IMR-90 (cell line): ENCODE results near the gene MAPKAPK2. TPM values are rescaled to one million over a fixed set of nuclear protein-coding genes. Genes with fewer than 3 reads are reported as not detected.

Experiments used
- ATAC-seq: fragments of 200-7000 bp; cut with Tn5 transposase; 2 replicates; pipeline ENCODE4 v1.9.1; 2020; ENCODE audit warnings: low read depth, mild to moderate bottlenecking, moderate library complexity
- BruUV-seq: library from RNA; stranded (reverse); fragments of 400-500 nt; replicated peaks from 2 replicates; lab custom pipeline; 2021; lab: Mats Ljungman, UMichigan
- CTCF ChIA-PET: fragments of 300-600 bp; formaldehyde crosslinking; extraction: SDS; loops from one replicate; lab custom pipeline; 2021; ENCODE audit warnings: antibody characterized with exemption; lab: Yijun Ruan, JAX
- POLR2A ChIA-PET: fragments of 300-600 bp; sonication (Branson Sonifier 250); formaldehyde crosslinking; loops from one replicate; lab custom pipeline; 2022; ENCODE audit warnings: antibody characterized with exemption; ENCODE audit not compliant: unreplicated experiment; lab: Charles Lee
- DNase-seq: peaks from one replicate; pipeline ENCODE4 v3.0.0; 2013
- H2AFZ ChIP-seq: replicated peaks from 2 replicates; pipeline ENCODE3; 2013; ENCODE audit warnings: low read length, mild to moderate bottlenecking; ENCODE audit not compliant: poor library complexity
- H2AK5ac ChIP-seq: 2 replicates; pipeline ENCODE4 v1.6.1; 2013; ENCODE audit warnings: low read depth, low read length, inconsistent platforms
- H2AK9ac ChIP-seq: replicated peaks from 2 replicates; pipeline ENCODE3; 2013; ENCODE audit warnings: mild to moderate bottlenecking, low read depth, low read length, moderate library complexity; ENCODE audit not compliant: poor library complexity
- H2BK120ac ChIP-seq: 2 replicates; pipeline ENCODE4 v1.6.1; 2013; ENCODE audit warnings: low read depth, low read length, inconsistent platforms
- H2BK15ac ChIP-seq: 3 replicates; pipeline ENCODE4 v1.6.1; 2013; ENCODE audit warnings: low read depth, low read length, inconsistent platforms
- H2BK20ac ChIP-seq: 2 replicates; pipeline ENCODE4 v1.6.1; 2013; ENCODE audit warnings: low read depth, mild to moderate bottlenecking, inconsistent platforms, low read length, moderate library complexity
- H2BK5ac ChIP-seq: 2 replicates; pipeline ENCODE4 v1.6.1; 2013; ENCODE audit warnings: mild to moderate bottlenecking, low read depth, low read length, inconsistent platforms; ENCODE audit not compliant: poor library complexity, severe bottlenecking
- H3K14ac ChIP-seq: replicated peaks from 2 replicates; pipeline ENCODE4 v1.6.1; 2013; ENCODE audit warnings: low read depth, low read length, inconsistent platforms
- H3K18ac ChIP-seq: 2 replicates; pipeline ENCODE4 v1.6.1; 2013; ENCODE audit warnings: low read depth, low read length, control low read depth
- H3K23ac ChIP-seq: 2 replicates; pipeline ENCODE4 v1.6.1; 2013; ENCODE audit warnings: low read depth, low read length, inconsistent platforms
- H3K27ac ChIP-seq: 2 replicates; pipeline ENCODE4 v1.5.1; 2013; ENCODE audit warnings: mild to moderate bottlenecking, control low read depth, low read length; ENCODE audit not compliant: insufficient read depth
- H3K27me3 ChIP-seq: 2 replicates; pipeline ENCODE4 v1.6.1; 2013; ENCODE audit warnings: low read length; ENCODE audit not compliant: control insufficient read depth, insufficient read depth
- H3K36me3 ChIP-seq: 2 replicates; pipeline ENCODE4 v1.6.1; 2013; ENCODE audit warnings: low read length, mixed read lengths; ENCODE audit not compliant: control insufficient read depth, insufficient read depth
- H3K4ac ChIP-seq: 2 replicates; pipeline ENCODE4 v1.6.1; 2013; ENCODE audit warnings: low read depth, low read length, inconsistent platforms
- H3K4me1 ChIP-seq: 2 replicates; pipeline ENCODE4 v1.6.1; 2013; ENCODE audit warnings: low read length, mixed read lengths; ENCODE audit not compliant: control insufficient read depth, insufficient read depth
- H3K4me2 ChIP-seq: 2 replicates; pipeline ENCODE4 v1.6.1; 2013; ENCODE audit warnings: low read depth, mild to moderate bottlenecking, control low read depth, low read length, moderate library complexity
- H3K4me3 ChIP-seq: 2 replicates; pipeline ENCODE4 v1.5.1; 2013; ENCODE audit warnings: low read depth, mild to moderate bottlenecking, control low read depth, low read length, moderate library complexity; ENCODE audit not compliant: insufficient read depth
- H3K56ac ChIP-seq: 2 replicates; pipeline ENCODE4 v1.6.1; 2013; ENCODE audit warnings: low read length, inconsistent platforms; ENCODE audit not compliant: insufficient read depth; ENCODE audit errors: extremely low read depth
- H3K79me1 ChIP-seq, 2 experiments: 2 replicates each; pipeline ENCODE4 v1.6.1; 2013; ENCODE audit warnings: low read length in 2 of 2, inconsistent platforms in 1 of 2, low read depth in 1 of 2
- H3K9ac ChIP-seq: 2 replicates; pipeline ENCODE4 v1.6.1; 2013; ENCODE audit warnings: low read depth, low read length, control low read depth
- H3K9me1 ChIP-seq: 2 replicates; pipeline ENCODE4 v1.6.1; 2013; ENCODE audit warnings: low read length, inconsistent platforms; ENCODE audit not compliant: insufficient read depth
- H3K9me3 ChIP-seq: 2 replicates; pipeline ENCODE4 v1.6.1; 2013; ENCODE audit warnings: low read length; ENCODE audit not compliant: control insufficient read depth, insufficient read depth
- H4K20me1 ChIP-seq: 2 replicates; pipeline ENCODE4 v1.6.1; 2013; ENCODE audit warnings: low read length, inconsistent platforms; ENCODE audit not compliant: insufficient read depth
- H4K5ac ChIP-seq: 2 replicates; pipeline ENCODE4 v1.6.1; 2013; ENCODE audit warnings: mild to moderate bottlenecking, low read depth, low read length, control low read depth
- H4K8ac ChIP-seq, 2 experiments: 2 replicates each; pipeline ENCODE4 v1.6.1; 2013; ENCODE audit warnings: low read depth in 2 of 2, low read length in 2 of 2, control low read depth in 1 of 2, inconsistent platforms in 1 of 2
- H4K91ac ChIP-seq: 2 replicates; pipeline ENCODE4 v1.6.1; 2013; ENCODE audit warnings: low read depth, low read length, inconsistent platforms; ENCODE audit not compliant: insufficient read depth
- BHLHE40 ChIP-seq: fragments of 150-350 bp; IDR thresholded peaks from 2 replicates; pipeline ENCODE4 v1.6.1; 2016; ENCODE audit warnings: mild to moderate bottlenecking, low read depth, low read length
- CEBPB ChIP-seq: IDR thresholded peaks from 2 replicates; pipeline ENCODE4 v1.6.1; 2012; ENCODE audit warnings: low read depth, low read length, improper control_type of control experiment
- CHD1 ChIP-seq: IDR thresholded peaks from 2 replicates; pipeline ENCODE4 v1.6.1; 2012; ENCODE audit warnings: low read depth, low read length, improper control_type of control experiment
- FOS ChIP-seq: fragments of 150-350 bp; IDR thresholded peaks from 2 replicates; pipeline ENCODE4 v1.6.1; 2016; ENCODE audit warnings: low read depth, low read length
- MAFK ChIP-seq: IDR thresholded peaks from 2 replicates; pipeline ENCODE4 v1.6.1; 2012; ENCODE audit warnings: low read depth, low read length, improper control_type of control experiment
- MAZ ChIP-seq: IDR thresholded peaks from 2 replicates; pipeline ENCODE4 v1.6.1; 2012; ENCODE audit warnings: low read depth, mild to moderate bottlenecking, low read length, improper control_type of control experiment, moderate library complexity, borderline replicate concordance
- MXI1 ChIP-seq: IDR thresholded peaks from 2 replicates; pipeline ENCODE4 v1.6.1; 2012; ENCODE audit warnings: low read depth, mild to moderate bottlenecking, low read length, moderate library complexity, borderline replicate concordance
- NFE2L2 ChIP-seq: fragments of 150-350 bp; IDR thresholded peaks from 2 replicates; pipeline ENCODE4 v1.6.1; 2016; ENCODE audit warnings: low read depth, mild to moderate bottlenecking, low read length
- POLR2A ChIP-seq: IDR thresholded peaks from 2 replicates; pipeline ENCODE4 v1.6.1; 2012; ENCODE audit warnings: mild to moderate bottlenecking, low read depth, low read length
- RAD21 ChIP-seq: IDR thresholded peaks from 2 replicates; pipeline ENCODE4 v1.6.1; 2012; ENCODE audit warnings: low read length, improper control_type of control experiment
- RCOR1 ChIP-seq: IDR thresholded peaks from 2 replicates; pipeline ENCODE4 v1.6.1; 2012; ENCODE audit warnings: mild to moderate bottlenecking, low read length, improper control_type of control experiment; ENCODE audit not compliant: insufficient replicate concordance
- RFX5 ChIP-seq: IDR thresholded peaks from 2 replicates; pipeline ENCODE4 v1.8.0; 2012; ENCODE audit warnings: low read depth, mild to moderate bottlenecking, low read length, moderate library complexity
- SMC3 ChIP-seq: fragments of 150-350 bp; IDR thresholded peaks from 2 replicates; pipeline ENCODE4 v1.6.1; 2016; ENCODE audit warnings: low read depth, mild to moderate bottlenecking, antibody characterized with exemption, low read length, moderate library complexity
- USF2 ChIP-seq: fragments of 150-350 bp; IDR thresholded peaks from 2 replicates; pipeline ENCODE4 v1.6.1; 2017; ENCODE audit warnings: mild to moderate bottlenecking, antibody characterized with exemption, low read length, low read depth
- WGBS, 2 experiments: methylation state at CpG; one replicate each; pipeline versions ENCODE4 v1.1.5 to v1.1.7; 2013; ENCODE audit warnings: missing lambda C conversion rate in 2 of 2; ENCODE audit not compliant: insufficient read length in 1 of 2; ENCODE audit errors: extremely low coverage in 2 of 2; 5-methylcytosine and 5-hydroxymethylcytosine counted together
- dilution Hi-C: fragments of 300-500 bp; cut with HindIII; formaldehyde crosslinking; loops from one replicate; pipeline ENCODE4 v1.14.3; 2018; ENCODE audit warnings: low sequenced_read_pairs; ENCODE audit not compliant: unreplicated experiment
- in situ Hi-C: fragments of 300-500 bp; cut with MboI; formaldehyde crosslinking; loops from 3 replicates; pipeline ENCODE4 v1.14.3; 2019; ENCODE audit warnings: low sequenced_read_pairs, inconsistent platforms, mixed read lengths
- intact Hi-C: fragments of 100-400 bp; cut with micrococcal nuclease; formaldehyde crosslinking; loops from 2 replicates; pipeline ENCODE4 v1.10.0; 2022
- polyA plus RNA-seq, 3 experiments: library from polyadenylated mRNA; depleted of rRNA; stranded (reverse); fragments of >200 nt; gene quantifications; 2 replicates each; pipeline ENCODE4 v1.2.3, GENCODE V29; 2012; ENCODE audit warnings: low replicate concordance in 1 of 3
- total RNA-seq: library from RNA; depleted of rRNA; stranded (reverse); fragments of >200 nt; gene quantifications from 2 replicates; pipeline ENCODE4 v1.2.3, GENCODE V29; 2012
- TF ChIP-seq, protein P1 (sequence below): conservative IDR thresholded peaks from 2 replicates; pipeline ENCODE4 v1.5.1; 2012; ENCODE audit warnings: mild to moderate bottlenecking, low read depth, low read length, improper control_type of control experiment
- TF ChIP-seq, protein P2 (sequence below): fragments of 150-350 bp; IDR thresholded peaks from 2 replicates; pipeline ENCODE4 v1.6.1; 2016; ENCODE audit warnings: low read depth, mild to moderate bottlenecking, low read length, moderate library complexity, borderline replicate concordance

The MAPKAPK2 gene
- total and polyA plus RNA-seq, 2 of the 4 experiments (the other 2 are of a cell fraction) = 56.5 to 66.4 TPM

- no peaks in the 10 kb centered on the region for H3K9me1 ChIP-seq
Observed at GRCh38 chr1:206774093-206774492, 89.4 kb downstream of the MAPKAPK2 start.

More at GRCh38 chr1:206774093-206774492, 89.4 kb downstream of the MAPKAPK2 start:
- POLR2A ChIA-PET = no interaction called here
- Histone ChIP-seq H4K91ac (no peak overlapping the region), H3K4me2 (no peak overlapping the region), H3K9me3 (no peaks in the 10 kb centered on the region), H2BK15ac (no peak overlapping the region), H3K56ac (no peak overlapping the region), H3K23ac (no peak overlapping the region), H4K20me1 (no peaks in the 10 kb centered on the region), H3K4ac (no peak overlapping the region), H4K5ac (no peak overlapping the region), H3K27ac (no peak overlapping the region), H4K8ac (no peak overlapping the region), H2BK5ac (no peak overlapping the region), H3K18ac (no peak overlapping the region), H3K14ac (no peak overlapping the region), H3K9ac (no peak overlapping the region), H2BK120ac (no peak overlapping the region), H3K79me1 (no peaks in the 10 kb centered on the region), H3K27me3 (peaks cover 23% of the 10 kb centered on the region), H2AK9ac (no peak overlapping the region), H3K36me3 (no peaks in the 10 kb centered on the region), H3K4me3 (no peak overlapping the region), H3K4me1 (no peaks in the 10 kb centered on the region; the same call in 1 of the 2 replicates), H2BK20ac (no peak overlapping the region), H2AFZ (peak overlapping the region; percentile 48), H2AK5ac (0 out of 2 replicates have a peak overlapping the region, but pooled peaks have one; percentile 29)
- 67% methylated on average over 1 of the region's 3 CpGs; no CpG with 5 or more reads in 1 of the 2 experiments for WGBS, 2 experiments
- CTCF ChIA-PET = no interaction called here
- in situ Hi-C loops = no loop called here
- no TSS peak for BruUV-seq
- no peak for TF ChIP-seq MAFK
- TF ChIP-seq NFE2L2 = no peak
- no peak for TF ChIP-seq RAD21
- no peak for TF ChIP-seq SMC3
- TF ChIP-seq, protein P1, sequence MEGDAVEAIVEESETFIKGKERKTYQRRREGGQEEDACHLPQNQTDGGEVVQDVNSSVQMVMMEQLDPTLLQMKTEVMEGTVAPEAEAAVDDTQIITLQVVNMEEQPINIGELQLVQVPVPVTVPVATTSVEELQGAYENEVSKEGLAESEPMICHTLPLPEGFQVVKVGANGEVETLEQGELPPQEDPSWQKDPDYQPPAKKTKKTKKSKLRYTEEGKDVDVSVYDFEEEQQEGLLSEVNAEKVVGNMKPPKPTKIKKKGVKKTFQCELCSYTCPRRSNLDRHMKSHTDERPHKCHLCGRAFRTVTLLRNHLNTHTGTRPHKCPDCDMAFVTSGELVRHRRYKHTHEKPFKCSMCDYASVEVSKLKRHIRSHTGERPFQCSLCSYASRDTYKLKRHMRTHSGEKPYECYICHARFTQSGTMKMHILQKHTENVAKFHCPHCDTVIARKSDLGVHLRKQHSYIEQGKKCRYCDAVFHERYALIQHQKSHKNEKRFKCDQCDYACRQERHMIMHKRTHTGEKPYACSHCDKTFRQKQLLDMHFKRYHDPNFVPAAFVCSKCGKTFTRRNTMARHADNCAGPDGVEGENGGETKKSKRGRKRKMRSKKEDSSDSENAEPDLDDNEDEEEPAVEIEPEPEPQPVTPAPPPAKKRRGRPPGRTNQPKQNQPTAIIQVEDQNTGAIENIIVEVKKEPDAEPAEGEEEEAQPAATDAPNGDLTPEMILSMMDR = no peak
- no peak for TF ChIP-seq MXI1
- TF ChIP-seq RCOR1 = no peak
- TF ChIP-seq CHD1 = no peak
- no peak for TF ChIP-seq RFX5
- no peak for TF ChIP-seq USF2
- TF ChIP-seq, protein P2, sequence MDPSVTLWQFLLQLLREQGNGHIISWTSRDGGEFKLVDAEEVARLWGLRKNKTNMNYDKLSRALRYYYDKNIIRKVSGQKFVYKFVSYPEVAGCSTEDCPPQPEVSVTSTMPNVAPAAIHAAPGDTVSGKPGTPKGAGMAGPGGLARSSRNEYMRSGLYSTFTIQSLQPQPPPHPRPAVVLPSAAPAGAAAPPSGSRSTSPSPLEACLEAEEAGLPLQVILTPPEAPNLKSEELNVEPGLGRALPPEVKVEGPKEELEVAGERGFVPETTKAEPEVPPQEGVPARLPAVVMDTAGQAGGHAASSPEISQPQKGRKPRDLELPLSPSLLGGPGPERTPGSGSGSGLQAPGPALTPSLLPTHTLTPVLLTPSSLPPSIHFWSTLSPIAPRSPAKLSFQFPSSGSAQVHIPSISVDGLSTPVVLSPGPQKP = no peak
- no peak for TF ChIP-seq BHLHE40
- no peak for TF ChIP-seq POLR2A
- no peak for TF ChIP-seq MAZ
- no peak for TF ChIP-seq FOS
- no peak for TF ChIP-seq CEBPB
- ATAC-seq (no peak), DNase-seq (no peak)
- dilution Hi-C loops = no loop called here
- intact Hi-C loops = no loop called here
